ENCODE results near the gene EFCAB12. TPM values are rescaled to one million over a fixed set of nuclear protein-coding genes. Genes with fewer than 3 reads are reported as not detected.

EFCAB12 gene
- total RNA-seq, 1 experiment from 2014 or later = 2.2 TPM

DNA sequence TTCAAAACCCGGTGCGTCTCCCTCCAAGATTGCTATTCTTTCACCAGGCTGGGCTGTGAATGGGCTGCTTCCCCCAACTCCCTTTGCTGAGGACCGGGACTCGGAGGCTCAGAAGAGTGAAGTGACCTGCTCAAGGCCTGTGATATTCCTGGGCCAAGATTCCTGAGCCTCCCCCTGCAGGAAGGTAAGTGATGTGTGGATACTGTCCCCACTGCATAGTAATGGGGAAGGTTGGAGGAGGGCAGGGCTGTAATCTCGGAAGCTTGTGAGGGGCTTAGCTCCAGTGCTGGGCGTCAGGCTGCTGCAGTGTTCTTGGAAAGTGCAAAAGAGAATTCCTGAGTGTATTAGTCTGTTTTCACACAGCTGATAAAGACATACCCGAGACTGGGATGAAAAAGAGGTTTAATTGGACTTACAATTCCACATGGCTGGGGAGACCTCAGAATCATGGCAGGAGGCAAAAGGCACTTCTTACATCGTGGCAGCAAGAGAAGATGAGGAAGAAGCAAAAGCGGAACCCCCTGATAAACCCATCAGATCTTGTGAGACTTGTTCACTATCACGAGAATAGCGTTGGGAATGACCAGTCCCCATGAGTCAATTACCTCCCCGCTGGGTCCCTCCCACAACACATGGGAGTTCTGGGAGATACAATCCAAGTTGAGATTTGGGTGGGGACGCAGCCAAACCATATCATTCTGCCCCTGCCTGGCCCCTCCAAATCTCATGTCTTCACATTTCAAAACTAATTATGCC is 67.6 kb downstream of the EFCAB12 start:
- no peaks in the 10 kb centered on the region for H3K9me2 ChIP-seq (ENCODE audit: insufficient read depth)
- H3K4me2 ChIP-seq = no peak overlapping the region
- H3K27me3 ChIP-seq (ENCODE audit: insufficient read depth, low read depth) = no peaks in the 10 kb centered on the region
- H3K4me3 ChIP-seq = no peak overlapping the region
- H3K36me3 ChIP-seq (ENCODE audit: low read depth) = no peaks in the 10 kb centered on the region
- BruUV-seq (replicated peaks) = no TSS peak
- H2AFZ ChIP-seq = no peak overlapping the region
- H3K27ac ChIP-seq = no peak overlapping the region
- TF ChIP-seq EZH2 (IDR thresholded peaks at IDR 0.05; ENCODE audit: low read depth) = no peak
- no peak for TF ChIP-seq CTCF (conservative IDR thresholded peaks at IDR 0.05)
- no peak for DNase-seq
- no peaks in the 10 kb centered on the region for H3K4me1 ChIP-seq (replicated peaks; ENCODE audit: insufficient read depth)
- H4K20me1 ChIP-seq (ENCODE audit: insufficient read depth) = no peaks in the 10 kb centered on the region
- no peaks in the 10 kb centered on the region for H3F3A ChIP-seq (ENCODE audit: insufficient read depth, low read depth)
- POLR2A ChIA-PET (ENCODE audit: unreplicated experiment) = no interaction called here
- no peaks in the 10 kb centered on the region for H3K9me3 ChIP-seq (ENCODE audit: insufficient read depth, low read depth)
- H3K79me2 ChIP-seq (ENCODE audit: low read depth) = no peaks in the 10 kb centered on the region
- CTCF ChIA-PET = no interaction called here
- intact Hi-C loops (cut with micrococcal nuclease; ENCODE audit: unreplicated experiment) = no loop called here

DNA sequence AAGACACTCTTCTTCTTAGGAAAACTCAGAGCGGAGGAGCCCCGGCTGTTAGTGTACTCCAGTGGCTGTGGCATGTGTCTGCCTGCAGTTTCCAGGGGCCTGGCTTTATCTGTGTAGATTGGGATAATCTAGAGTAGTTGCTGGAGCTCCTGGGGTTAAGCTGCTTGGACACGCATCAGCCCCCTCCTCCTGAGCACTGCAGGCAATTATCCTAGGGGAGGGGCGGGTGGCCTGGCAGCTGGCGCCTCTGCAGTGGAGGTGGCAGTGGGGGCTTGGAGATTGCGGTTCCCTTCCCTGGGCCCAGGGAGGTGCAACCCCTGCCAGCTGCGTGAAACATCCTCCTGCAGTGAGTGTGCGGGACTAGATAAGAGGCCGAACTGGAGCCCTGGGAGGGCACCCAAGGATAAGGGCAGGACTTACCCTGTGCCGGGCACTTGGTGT is 68.2 kb downstream of the EFCAB12 start:
- no peaks in the 10 kb centered on the region for H3K27me3 ChIP-seq (ENCODE audit: insufficient read depth, low read depth)
- H3K9me3 ChIP-seq (ENCODE audit: insufficient read depth, low read depth) = no peaks in the 10 kb centered on the region
- no peak overlapping the region for H3K4me3 ChIP-seq
- no peaks in the 10 kb centered on the region for H3K36me3 ChIP-seq (ENCODE audit: low read depth)
- H3K9me2 ChIP-seq (ENCODE audit: insufficient read depth) = no peaks in the 10 kb centered on the region
- CTCF ChIA-PET = no interaction called here
- POLR2A ChIA-PET (ENCODE audit: unreplicated experiment) = no interaction called here
- no peak overlapping the region for H2AFZ ChIP-seq
- no peak for DNase-seq
- H3F3A ChIP-seq (ENCODE audit: insufficient read depth, low read depth) = no peaks in the 10 kb centered on the region
- H3K27ac ChIP-seq = no peak overlapping the region
- H3K4me2 ChIP-seq = no peak overlapping the region
- no peaks in the 10 kb centered on the region for H4K20me1 ChIP-seq (ENCODE audit: insufficient read depth)
- H3K79me2 ChIP-seq (ENCODE audit: low read depth) = no peaks in the 10 kb centered on the region
- no peaks in the 10 kb centered on the region for H3K4me1 ChIP-seq (replicated peaks; ENCODE audit: insufficient read depth)
- intact Hi-C loops (cut with micrococcal nuclease; ENCODE audit: unreplicated experiment) = no loop called here
- BruUV-seq (replicated peaks) = no TSS peak
- no peak for TF ChIP-seq CTCF (conservative IDR thresholded peaks at IDR 0.05)
- no peak for TF ChIP-seq EZH2 (IDR thresholded peaks at IDR 0.05; ENCODE audit: low read depth)

DNA sequence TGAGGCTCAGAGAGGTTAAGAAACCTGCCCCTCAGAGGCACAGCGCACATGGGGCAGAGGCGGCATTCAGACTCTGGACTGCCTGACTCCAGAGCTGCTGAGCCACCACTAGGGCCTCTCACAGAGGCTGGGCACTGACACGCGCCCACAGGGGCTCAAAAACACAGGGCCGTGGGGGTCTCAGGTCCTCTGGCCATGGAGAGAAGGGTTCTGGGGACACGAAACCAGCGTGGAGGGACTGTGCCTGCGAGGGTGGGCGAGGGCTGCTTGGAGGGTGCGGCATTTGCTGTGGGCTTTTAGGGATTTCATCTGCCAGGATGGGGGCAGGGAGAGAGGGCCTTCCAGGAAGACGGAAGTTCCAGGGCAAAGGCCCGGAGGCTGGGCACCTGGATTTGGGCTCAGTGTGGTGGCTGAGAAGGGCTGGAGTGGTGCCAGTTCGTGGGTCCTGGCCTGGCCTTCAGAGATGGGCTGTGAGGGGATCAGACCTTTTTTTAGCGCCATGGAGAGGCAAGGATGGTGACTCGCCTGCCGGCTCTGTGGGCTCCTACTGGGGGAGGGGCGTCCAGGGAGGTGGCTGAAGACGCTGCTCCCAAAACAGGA is 69.6 kb downstream of the EFCAB12 start:
- no peak overlapping the region for H3K4me2 ChIP-seq
- H3K27ac ChIP-seq = no peak overlapping the region
- no peaks in the 10 kb centered on the region for H3K79me2 ChIP-seq (ENCODE audit: low read depth)
- no peaks in the 10 kb centered on the region for H3K9me2 ChIP-seq (ENCODE audit: insufficient read depth)
- intact Hi-C loops (cut with micrococcal nuclease; ENCODE audit: unreplicated experiment) = no loop called here
- DNase-seq = no peak
- H3K9me3 ChIP-seq (ENCODE audit: insufficient read depth, low read depth) = no peaks in the 10 kb centered on the region
- no peaks in the 10 kb centered on the region for H3K27me3 ChIP-seq (ENCODE audit: insufficient read depth, low read depth)
- H2AFZ ChIP-seq = no peak overlapping the region
- no peak overlapping the region for H3K4me3 ChIP-seq
- no peaks in the 10 kb centered on the region for H3F3A ChIP-seq (ENCODE audit: insufficient read depth, low read depth)
- ChIA-PET POLR2A (ENCODE audit: unreplicated experiment) (no interaction called here), CTCF (interaction anchor here (0.5 kb wide), 1 partner anchor 24 kb away, joined by 3 read pairs; no protein-coding TSS in a partner anchor)
- TF ChIP-seq CTCF (conservative IDR thresholded peaks at IDR 0.05) (no peak), EZH2 (IDR thresholded peaks at IDR 0.05; ENCODE audit: low read depth) (no peak)
- no peaks in the 10 kb centered on the region for H3K36me3 ChIP-seq (ENCODE audit: low read depth)
- H3K4me1 ChIP-seq (replicated peaks; ENCODE audit: insufficient read depth) = no peaks in the 10 kb centered on the region
- H4K20me1 ChIP-seq (ENCODE audit: insufficient read depth) = no peaks in the 10 kb centered on the region
- no TSS peak for BruUV-seq (replicated peaks)
